Stimulated activated CD4-positive, alpha-beta T cell treated with anti-CD3 and anti-CD28 coated beads, Interleukin-1b, Interleukin-23, amount 100 ng/mL, for 24 hours (primary cell): Measurements from ENCODE around the gene LDHB.
A peak's percentile ranks its signal among the peaks of the same experiment; 100 is the strongest.
"Not testable (repeated sequence)": the region's sequence is repeated elsewhere in the genome, so short reads cannot be mapped to it uniquely, and the experiment has no call there.

Experiments
- DNase-seq, 4 experiments: peaks; one replicate each; pipeline ENCODE4 v3.0.0-alpha.2; 2020; ENCODE audit warnings: low read depth in 4 of 4, low spot score in 1 of 4

LDHB gene

DNA sequence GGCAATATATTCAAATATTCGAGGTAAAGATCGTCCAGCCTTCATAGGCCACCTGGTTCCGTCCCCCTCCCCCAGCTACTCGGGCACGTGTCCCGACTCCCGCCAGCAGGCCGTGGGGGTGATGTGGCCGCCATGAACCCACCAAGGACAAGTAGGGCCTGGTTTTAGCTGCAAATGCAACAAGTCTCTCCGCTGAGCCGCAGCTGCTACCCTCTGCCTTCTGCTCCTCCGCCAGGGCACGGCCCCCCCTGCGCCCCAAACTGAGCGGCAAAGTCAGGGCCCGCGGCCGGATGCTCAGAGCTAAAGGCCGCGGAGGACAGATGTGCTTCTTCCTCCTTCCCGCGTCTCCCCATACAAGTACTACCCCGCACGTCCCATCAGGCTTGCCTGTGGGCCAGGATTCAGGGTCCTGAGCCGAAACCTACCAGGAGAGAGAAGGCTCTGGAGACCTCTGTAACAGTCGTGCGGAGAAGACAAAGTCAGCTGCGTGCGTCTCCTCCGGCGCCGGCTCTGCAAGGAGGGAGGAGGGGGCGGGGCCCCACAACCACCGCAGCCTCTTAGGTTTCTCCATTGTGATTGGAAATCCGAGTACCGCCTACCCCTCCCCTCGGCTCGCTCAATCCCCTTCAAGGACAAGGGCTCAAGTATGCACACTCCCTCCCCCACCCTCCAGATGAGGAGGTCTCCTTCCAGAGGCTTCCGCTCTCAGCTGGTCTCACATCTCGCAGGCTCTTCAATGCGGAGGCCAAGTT lies at the start of gene LDHB:
LDHB (minus strand) TSS at position 517 of the 752 bp plus-strand sequence. CDS start 3,171 bp downstream, outside the sequence.
- DNase-seq, result peak; percentile 81 to 97 (median 86)

DNA sequence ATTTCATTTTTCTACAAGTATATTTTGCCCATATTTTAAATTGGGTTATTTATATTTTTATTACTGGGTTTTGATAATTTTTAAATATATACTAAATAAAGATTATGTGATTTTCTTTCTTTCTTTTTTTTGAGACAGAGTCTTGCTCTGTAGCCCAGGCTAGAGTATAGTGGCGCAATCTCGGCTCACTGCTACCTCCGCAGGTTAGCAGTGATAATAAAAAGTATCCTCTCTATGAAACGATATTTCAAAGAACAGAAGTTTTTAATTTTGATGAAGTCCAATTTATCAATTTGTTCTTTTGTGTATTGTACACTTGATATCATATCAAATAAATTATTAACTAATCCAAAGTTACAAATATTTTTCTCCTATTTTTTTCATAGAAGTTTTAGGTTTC lies 47.2 kb upstream of the LDHB start:
- no peak for DNase-seq

DNA sequence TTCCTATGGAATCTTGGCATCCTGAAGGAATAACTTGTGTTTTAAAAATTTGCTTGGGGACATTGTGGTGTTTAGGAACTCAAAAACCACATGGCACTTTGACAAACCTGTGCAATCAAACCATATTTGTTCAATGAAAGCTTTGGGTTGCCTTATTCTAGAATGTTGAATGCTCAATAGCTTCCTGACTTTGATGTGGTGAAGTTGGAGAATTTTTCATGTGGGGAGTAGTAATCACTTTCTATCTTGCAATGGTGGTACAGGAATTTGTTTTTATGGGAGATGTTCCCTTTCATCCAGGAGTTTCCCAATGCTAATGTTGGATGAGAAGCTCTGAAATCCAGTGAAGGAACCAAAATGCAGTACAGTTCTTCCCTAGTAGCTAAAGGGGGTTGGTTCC lies 42.2 kb upstream of the LDHB start:
- no peak for DNase-seq

DNA sequence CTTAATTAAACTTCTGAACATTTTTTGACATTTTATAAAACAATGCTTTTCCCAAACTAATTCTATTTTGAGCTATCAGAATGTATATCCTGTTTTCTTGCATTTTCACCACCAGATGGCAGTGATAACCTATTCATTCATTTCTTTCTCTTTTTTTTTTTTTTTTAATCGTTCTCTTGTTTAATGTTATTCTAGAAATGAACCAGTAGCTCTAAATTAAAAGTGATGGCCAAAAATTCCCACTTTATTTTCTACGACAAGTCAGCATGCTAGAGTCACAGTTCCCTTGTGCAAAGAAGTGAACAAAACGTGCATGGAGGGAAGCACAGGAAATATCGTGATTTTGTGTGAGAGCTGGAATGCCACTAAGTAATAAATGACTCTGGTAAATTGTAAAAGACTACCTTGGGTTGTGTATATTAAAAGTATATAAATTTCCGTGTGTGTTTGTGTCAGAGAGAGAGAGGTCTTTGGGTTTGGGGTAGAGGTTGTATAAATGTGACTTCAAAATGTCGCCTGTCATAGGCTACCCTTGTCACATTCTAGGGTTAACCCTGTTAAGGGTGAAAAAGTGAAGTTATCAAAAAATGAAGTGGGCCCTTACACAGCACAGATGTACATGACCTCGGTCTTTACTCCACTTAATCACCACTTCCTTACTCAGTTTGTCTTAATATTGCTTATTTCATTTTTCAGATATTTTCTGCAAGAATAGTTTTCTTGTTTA lies 40.4 kb upstream of the LDHB start:
- no peak for DNase-seq

DNA sequence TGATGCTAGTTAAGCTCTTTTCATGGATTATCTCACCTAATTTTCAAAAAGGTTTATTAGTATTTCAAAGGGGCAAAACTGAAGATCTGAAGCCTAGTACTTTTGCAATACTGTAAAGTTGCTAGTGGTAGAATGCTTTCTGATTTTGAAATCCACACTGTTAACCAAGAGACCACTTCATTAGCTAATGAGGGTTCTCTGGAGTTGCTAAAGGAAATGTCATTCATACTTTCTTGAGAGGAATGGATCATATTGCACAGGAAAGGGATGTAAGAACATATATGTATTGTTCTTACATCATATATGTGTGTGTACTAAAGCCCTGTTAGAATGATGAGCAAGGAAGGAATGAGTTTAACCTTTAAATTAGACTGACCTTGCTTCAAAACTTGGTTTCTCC lies 39.0 kb upstream of the LDHB start:
- no peak for DNase-seq

DNA sequence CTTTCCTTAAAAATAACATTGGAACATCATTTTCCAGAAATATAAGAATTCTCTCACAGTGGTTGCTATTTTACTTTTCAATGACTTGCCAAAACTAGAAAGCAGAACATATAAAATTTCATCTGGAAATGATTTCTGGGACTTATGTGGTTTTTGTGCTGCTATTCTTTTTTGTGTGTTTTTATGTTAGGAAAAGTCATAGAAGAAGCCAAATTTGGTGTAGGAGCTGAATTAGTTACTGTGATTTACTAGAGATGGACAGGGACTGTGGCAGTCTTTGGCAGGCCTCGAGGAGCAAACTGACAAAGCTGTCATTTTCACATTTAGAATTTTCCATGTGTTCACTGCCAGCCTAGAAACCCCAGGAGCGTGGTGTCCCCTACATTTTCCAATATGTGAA lies 38.3 kb upstream of the LDHB start:
- DNase-seq, result no peak

DNA sequence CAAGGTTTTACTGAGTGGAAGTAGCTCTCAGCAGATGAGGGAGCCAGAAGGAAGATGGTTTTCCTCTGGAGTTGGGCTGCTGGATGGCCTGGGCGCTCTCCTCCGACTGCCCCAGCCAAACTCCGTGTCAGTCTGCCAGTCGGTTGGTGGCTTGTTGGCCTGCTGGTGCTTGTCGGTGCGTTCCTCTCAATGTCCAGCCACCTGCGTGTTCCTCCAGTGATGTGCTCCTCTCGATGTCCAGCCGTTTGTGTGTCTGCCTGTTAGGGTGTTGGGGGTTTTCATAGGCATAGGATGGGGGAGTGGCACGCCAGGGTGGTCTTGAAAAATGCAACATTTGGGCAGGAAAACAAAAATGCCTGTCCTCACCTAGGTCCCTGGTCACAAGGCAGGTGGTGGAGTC lies 37.0 kb upstream of the LDHB start:
- DNase-seq, result no peak

DNA sequence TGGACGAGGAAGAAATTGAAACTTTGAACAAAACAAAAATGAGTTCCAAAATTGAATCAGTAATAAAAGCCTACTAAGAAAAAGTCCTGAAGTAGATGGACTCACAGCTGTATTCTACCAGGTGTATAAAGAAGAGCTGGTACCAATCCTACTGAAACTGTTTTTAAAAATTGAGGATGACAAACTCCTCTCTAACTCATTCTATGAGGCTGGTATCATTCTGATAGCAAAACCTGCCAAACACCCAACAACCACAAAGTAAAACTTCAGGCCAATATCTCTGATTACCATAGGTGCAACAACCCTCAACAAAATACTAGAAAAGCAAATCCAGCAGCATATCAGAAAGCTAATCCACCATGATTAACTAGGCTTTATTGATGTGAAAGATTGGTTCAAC lies 33.9 kb upstream of the LDHB start:
- DNase-seq, result no peak

DNA sequence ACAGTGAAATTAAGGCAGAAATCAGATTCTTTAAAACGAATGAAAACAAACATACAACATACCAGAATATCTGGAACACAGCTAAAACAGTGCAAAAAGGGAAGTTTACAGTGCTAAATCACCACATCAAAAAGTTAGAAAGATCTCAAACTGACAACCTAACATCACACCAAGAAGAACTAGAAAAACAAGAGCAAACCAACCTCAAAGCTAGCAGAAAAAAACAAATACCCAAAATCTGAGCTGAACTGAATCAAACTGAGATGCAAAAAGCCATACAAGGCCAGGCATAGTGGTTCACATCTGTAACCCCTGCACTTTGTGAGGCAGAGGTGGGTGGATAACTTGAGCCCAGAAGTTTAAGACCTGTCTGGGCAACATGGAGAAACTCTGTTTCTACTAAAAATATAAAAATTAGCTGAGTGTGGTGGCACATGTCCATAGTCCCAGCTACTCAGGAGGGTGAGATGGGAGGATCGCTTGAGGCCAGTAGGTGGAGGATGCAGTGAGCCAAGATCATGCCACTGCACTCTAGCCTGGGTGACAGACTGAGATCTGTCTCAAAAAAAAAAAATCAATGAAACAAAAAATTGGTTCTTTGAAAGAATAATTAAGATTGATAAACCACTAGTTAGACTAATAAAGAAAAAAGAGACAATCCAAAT lies 33.2 kb upstream of the LDHB start:
- DNase-seq, result no peak

DNA sequence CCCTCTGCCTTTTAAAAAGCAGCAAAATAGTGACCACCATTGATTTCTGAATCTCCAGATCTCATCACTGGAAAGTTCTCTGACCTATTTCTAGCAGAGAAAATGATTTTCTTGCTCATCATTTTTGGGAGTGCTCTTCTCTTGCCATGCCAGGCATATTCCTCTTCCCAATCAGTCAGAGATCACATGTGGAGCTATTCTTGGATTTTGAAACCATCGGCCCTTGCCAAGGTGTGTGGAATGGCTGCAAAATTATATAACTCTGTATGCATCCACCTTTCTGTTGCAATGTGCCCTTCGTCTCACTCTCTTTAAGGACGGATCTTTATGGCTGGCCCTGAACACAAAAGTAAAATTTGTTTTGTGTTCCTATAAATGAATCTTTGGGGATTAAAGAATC lies 25.5 kb upstream of the LDHB start:
- no peak for DNase-seq

DNA sequence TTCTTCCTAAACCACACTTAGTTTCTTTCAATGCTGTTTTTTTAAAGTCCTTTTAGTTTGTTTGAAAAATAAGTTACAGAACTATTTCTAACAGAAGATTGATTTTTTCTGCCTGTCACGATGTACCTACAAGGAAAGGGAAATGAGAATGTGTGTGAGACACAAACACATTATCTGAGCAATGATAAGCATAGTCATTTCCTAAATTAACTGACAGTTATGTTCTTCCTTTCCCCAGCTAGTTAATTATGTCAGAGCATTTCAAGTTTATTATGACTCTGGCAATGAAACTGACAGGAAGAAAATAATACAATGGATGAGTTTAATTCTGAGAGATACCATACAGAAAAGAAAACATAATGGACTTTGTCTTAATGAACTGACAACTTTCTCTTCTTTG lies 21.3 kb upstream of the LDHB start:
- DNase-seq, result no peak

DNA sequence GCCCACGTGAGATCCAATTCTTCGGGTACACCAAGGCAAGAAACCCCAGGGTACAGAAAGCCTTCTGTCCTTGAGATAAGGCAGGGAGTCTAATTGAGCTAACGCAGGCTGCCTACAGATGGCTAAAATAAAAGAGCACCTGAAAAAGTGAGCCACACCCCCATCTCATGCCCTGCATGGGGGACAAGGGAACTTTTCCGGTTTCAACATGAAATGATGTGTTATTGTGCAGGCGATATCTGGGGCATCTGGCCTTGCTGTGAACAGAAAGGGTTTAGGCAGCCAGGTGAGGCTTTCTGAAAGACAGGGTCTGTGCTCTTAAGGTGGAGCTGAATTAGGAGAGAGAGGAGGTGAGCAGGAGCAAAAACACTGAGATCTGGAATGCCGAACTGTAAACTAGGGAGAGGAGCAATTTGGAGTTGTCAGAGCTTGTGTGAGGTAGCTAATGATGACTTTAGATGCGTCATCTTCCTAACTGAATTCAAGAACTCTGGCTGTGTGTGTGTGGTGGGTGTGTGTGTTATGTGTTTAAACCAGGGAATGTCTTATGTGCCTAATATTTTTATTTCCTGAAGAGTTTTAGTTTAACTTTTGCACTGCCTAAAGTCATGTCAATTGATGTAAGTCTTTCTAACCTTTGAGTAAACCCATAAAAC lies 20.1 kb upstream of the LDHB start:
- no peak for DNase-seq

DNA sequence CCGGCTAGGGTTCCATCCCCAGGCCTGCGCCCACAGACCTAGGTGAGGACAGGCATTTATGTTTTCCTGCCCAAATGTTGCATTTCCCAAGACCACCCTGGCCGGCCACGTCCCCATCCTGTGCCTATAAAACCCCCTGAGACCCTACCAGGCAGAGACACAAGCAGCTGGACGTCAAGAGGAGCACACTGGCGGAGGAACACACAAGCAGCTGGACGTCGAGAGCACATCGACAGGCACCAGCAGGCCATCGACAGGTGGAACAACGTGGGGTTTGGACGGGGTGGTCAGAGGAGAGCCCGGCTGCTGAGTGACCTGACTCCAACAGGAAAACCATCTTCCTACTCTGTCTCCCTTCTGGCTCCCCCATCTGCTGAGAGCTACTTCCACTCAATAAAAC lies 19.6 kb upstream of the LDHB start:
- DNase-seq, result no peak

DNA sequence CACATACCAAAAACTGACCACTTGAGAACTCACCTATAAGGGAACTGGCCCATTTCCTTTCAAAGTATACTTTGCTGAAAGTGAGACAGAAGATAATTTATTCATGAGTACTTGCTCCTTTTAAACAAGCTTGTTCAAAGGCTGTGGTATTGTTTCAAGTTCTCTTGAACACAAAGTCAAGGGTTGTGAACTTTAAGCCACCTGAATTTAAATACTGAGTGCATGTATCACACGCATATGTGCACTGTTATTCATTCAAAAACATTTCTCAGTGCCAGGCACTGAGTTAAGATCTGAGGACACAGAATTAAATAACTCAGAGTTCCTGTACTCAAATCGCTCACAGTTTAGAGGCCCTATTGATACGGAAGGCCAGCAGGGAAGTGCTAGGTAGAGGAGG lies 19.1 kb upstream of the LDHB start:
- DNase-seq, result no peak

DNA sequence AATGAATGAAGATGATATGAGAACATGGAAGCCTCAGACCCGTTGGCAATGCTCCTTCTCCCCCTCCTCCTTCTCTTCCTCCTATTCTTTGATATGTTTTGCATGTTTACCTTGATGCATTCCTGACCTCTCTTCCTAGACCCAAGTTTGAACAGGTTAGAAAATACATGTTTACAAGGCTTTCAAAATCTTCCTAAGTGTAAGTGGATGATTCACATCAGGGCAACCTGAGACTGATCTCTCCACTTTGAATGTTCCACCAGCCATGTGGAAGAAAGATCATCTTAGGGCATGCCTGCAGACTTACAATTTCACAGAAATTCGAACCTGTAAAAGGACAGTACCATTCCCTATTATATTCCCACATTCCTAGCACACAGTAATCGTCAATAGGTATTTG lies 18.0 kb upstream of the LDHB start:
- no peak for DNase-seq

DNA sequence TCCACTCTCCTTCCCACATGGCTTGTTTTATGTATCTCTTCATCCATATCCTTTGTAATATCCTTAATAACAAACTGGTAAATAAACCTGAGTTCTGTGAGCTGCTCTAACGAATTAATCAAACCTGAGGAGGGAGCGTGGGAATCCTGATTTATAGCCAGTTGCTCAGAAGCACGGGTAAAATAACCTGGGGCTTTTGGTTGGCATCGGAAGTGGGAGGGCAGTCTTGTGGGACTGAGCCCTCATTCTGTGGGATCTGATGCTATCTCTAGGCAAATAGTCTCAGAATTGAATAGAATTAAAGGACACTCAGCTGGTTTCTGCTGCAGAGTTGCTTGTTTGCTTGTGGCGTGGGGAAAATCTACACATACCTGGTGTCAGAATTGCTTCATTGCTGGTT lies 17.5 kb upstream of the LDHB start:
- no peak for DNase-seq

DNA sequence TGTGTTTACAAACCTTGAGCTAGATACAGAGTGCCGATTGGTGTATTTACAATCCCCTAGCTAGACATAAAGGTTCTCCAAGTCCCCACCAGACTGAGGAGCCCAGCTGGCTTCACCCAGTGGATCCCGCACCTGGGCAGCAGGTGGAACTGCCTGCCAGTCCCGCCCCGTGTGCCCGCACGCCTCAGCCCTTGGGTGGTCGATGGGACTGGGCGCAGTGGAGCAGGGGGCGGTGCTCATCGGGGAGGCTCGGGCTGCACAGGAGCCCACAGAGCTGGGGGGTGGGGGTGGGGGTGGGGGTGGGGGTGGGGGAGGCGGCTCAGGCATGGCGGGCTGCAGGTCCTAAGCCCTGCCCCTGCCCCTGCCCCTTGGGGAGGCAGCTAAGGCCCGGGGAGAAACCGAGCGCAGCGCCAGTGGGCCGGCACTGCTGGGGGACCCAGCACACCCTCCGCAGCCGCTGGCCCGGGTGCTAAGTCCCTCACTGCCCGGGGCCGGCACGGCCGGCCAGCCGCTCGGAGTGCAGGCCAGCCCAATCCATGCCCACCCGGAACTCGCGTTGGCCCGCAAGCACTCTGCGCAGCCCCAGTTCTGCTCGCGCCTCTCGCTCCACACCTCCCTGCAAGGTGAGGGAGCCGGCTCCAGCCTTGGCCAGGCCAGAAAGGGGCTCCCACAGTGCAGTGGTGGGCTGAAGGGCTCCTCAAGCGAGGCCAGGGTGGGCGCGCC lies 16.3 kb upstream of the LDHB start:
- not testable (repeated sequence) for DNase-seq

DNA sequence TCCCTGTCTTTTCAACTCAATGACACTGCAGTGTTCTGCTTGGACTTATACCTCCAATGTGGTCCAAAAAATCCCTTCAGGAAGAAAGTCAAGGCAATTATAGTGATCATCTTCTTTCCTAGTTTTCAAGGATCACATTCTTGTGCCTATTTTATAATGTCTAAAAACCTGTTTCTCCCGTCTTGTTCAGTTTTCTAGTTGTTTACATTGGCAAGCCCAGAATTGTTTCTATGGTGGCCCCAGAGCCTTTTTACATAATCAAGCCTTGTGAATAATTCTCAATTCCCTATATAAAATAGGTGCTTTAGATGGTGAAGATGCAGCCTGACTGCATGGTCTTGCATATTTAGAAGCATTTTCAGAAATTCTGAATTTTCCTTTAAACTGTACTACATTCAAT lies 14.5 kb upstream of the LDHB start:
- no peak for DNase-seq

DNA sequence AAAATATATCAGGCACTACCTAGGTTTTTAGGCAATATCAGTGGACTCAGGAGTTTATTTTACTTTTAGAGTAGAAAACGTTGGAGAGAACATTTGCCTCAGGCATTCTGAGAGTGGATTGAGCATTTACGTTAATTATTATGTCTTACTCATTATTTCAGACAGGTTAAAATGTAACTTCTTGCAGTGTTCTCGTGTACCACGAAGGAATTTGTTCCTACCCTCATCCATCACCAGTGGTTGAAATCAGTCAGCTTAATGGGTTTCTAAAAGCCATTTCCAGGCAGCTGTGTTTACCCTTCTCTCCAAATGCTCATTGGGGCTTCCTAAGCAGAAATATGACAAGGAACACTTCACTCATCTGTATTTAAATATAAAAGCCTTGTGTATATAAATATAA lies 9.1 kb upstream of the LDHB start:
- DNase-seq, result no peak

DNA sequence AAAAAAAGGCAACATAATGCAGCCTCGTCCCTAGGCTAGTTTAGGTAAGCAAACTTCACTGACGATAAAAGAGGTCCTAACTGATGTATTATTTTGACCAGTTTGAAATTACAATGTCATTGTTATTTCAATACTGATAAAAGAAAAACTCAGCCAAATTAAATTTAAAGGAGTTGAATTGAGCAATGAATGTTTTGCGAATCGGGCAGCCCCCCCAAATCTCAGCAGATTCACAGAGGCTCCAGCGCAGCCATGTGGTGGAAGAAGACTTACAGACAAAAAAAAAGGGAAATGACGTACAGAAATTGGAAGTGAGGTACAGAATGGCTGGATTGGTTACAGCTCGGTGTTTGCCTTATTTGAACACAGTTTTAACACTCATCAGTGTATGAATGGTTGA lies 8.2 kb upstream of the LDHB start:
- DNase-seq, result no peak

DNA sequence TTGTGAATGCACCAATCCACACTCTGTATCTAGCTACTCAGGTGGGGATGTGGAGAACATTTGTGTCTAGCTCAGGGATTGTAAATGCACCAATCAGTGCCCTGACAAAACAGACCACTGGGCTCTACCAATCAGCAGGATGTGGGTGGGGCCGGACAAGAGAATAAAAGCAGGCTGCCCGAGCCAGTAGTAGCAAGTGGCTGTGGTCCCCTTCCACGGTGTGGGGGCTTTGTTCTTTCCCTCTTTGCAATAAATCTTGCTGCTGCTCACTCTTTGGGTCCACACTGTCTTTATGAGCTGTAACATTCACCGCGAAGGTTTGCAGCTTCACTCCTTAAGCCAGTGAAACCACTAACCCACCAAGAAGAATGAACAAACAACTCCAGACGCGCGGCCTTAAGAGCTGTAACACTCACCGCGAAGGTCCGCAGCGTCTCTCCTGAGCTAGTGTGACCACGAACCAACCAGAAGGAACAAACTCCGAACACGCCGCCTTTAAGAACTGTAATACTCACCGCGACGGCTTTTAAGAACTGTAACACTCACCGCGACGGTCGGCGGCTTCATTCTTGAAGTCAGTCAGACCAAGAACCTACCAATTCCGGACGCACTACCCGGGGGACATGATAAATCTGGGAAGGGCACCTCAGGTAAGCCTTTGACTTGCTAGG lies 4.6 kb upstream of the LDHB start:
- no peak for DNase-seq
